Panc1 (cell line): ENCODE data around the gene ADGRV1. TPM values are rescaled to one million over a fixed set of nuclear protein-coding genes. Genes with fewer than 3 reads are reported as not detected.
"Not testable (repeated sequence)": the region's sequence is repeated elsewhere in the genome, so short reads cannot be mapped to it uniquely, and the experiment has no call there.

Source experiments
- ATAC-seq: fragments of 200-7000 bp; cut with Tn5 transposase; 2 replicates; pipeline ENCODE4 v1.9.1; 2020; ENCODE audit warnings: mild to moderate bottlenecking, moderate library complexity
- BruUV-seq: library from RNA; stranded (reverse); fragments of 400-500 nt; replicated peaks from 2 replicates; lab custom pipeline; 2021; lab: Mats Ljungman, UMichigan
- CTCF ChIA-PET: fragments of 300-600 bp; sonication (Branson Sonifier 250); formaldehyde crosslinking; loops from one replicate; lab custom pipeline; 2022; ENCODE audit warnings: antibody characterized with exemption; lab: Charles Lee
- POLR2A ChIA-PET: fragments of 300-600 bp; sonication (Branson Sonifier 250); formaldehyde crosslinking; loops from one replicate; lab custom pipeline; 2022; ENCODE audit warnings: antibody characterized with exemption; lab: Charles Lee
- DNase-seq: peaks from one replicate; pipeline ENCODE4 v3.0.0-alpha.2; 2010; ENCODE audit warnings: low read depth, low spot score
- H3K27ac ChIP-seq: 2 replicates; pipeline ENCODE4 v1.5.1; 2011; ENCODE audit warnings: mild to moderate bottlenecking, low read length, inconsistent platforms
- H3K27me3 ChIP-seq: fragments of 200-500 bp; sonication (Bioruptor generic); 2 replicates; pipeline ENCODE4 v1.6.0; 2014; ENCODE audit warnings: low read length, inconsistent platforms; ENCODE audit not compliant: control insufficient read depth, insufficient read depth
- H3K36me3 ChIP-seq: fragments of 200-500 bp; sonication (Bioruptor generic); 2 replicates; pipeline ENCODE4 v1.5.1; 2014; ENCODE audit warnings: inconsistent platforms, mild to moderate bottlenecking, low read length, moderate library complexity; ENCODE audit not compliant: control insufficient read depth, insufficient read depth
- H3K4me1 ChIP-seq: 2 replicates; pipeline ENCODE4 v1.5.1; 2011; ENCODE audit warnings: inconsistent platforms, mild to moderate bottlenecking, low read length, moderate library complexity; ENCODE audit not compliant: control insufficient read depth, insufficient read depth
- H3K4me3 ChIP-seq, 2 experiments: 2 replicates each; pipeline ENCODE4 v1.5.1; 2011 to 2012; ENCODE audit warnings: low read depth in 2 of 2, low read length in 2 of 2, mild to moderate bottlenecking in 2 of 2, inconsistent platforms in 1 of 2, moderate library complexity in 1 of 2
- H3K9me3 ChIP-seq: fragments of 200-500 bp; sonication (Bioruptor generic); 2 replicates; pipeline ENCODE4 v1.5.1; 2014; ENCODE audit warnings: low read depth, mild to moderate bottlenecking, inconsistent platforms, low read length, moderate library complexity; ENCODE audit not compliant: control insufficient read depth, insufficient read depth
- CTCF ChIP-seq: fragments of 450-650 bp; IDR thresholded peaks from 2 replicates; pipeline ENCODE4 v1.5.1; 2017; ENCODE audit warnings: mild to moderate bottlenecking
- POLR2AphosphoS5 ChIP-seq: IDR thresholded peaks from 2 replicates; pipeline ENCODE4 v1.6.1; 2012; ENCODE audit warnings: mild to moderate bottlenecking, low read depth, low read length, moderate library complexity
- SIN3A ChIP-seq: IDR thresholded peaks from 2 replicates; pipeline ENCODE4 v1.6.1; 2012; ENCODE audit warnings: low read depth, mild to moderate bottlenecking, low read length, moderate library complexity, borderline replicate concordance; ENCODE audit not compliant: insufficient read depth
- TCF7L2 ChIP-seq: IDR thresholded peaks from 2 replicates; pipeline ENCODE4 v1.6.1; 2011; ENCODE audit warnings: mild to moderate bottlenecking, low read depth, low read length, inconsistent platforms
- in situ Hi-C: cut with HindIII; loops from 2 replicates; pipeline ENCODE4 v1.10.0; 2016; ENCODE audit warnings: low sequenced_read_pairs, low pct_unique_long_range_greater_than_20kb
- intact Hi-C: fragments of 100-400 bp; cut with micrococcal nuclease; formaldehyde crosslinking; loops from one replicate; pipeline ENCODE4 v1.10.0; 2022; ENCODE audit not compliant: unreplicated experiment
- total RNA-seq: library from RNA; stranded (reverse); gene quantifications from one replicate; pipeline ENCODE4 v1.2.1, GENCODE V29; 2021; ENCODE audit not compliant: unreplicated experiment
- TF ChIP-seq, protein P1 (sequence below), 2 experiments: IDR thresholded peaks; 2 replicates each; pipeline ENCODE4 v1.6.1; 2011 to 2012; ENCODE audit warnings: low read depth in 2 of 2, control low read depth in 1 of 2, low read length in 1 of 2, mild to moderate bottlenecking in 1 of 2, moderate library complexity in 1 of 2; ENCODE audit not compliant: insufficient read depth in 1 of 2

ADGRV1 gene
- total RNA-seq, 1 experiment from 2014 or later: 0.49 TPM

DNA sequence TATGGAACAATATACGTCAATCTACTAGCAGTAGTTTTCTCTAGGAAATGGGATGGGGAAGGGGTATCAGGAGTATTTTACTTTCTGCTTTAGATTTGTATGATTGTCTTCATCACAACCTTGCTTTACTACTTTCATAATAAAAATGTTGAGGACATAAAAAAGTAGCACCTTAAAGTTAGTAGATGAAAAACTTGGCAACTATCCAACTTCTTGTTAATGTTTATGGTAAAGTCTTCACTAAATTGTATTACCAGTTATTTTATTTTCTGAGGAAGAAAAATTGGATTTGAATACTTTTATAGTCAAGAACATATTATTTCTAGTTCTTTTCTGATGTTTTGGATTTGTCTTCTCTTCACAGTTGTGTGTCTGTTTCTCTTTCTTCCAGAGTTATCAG lies 452.4 kb downstream of the ADGRV1 start:
- no peak for ATAC-seq
- no TSS peak for BruUV-seq
- in situ Hi-C loops: no loop called here
- ChIA-PET CTCF (no interaction called here), POLR2A (no interaction called here)
- H3K27me3 ChIP-seq: no peaks in the 10 kb centered on the region
- intact Hi-C loops: no loop called here
- no peaks in the 10 kb centered on the region for H3K4me1 ChIP-seq
- H3K9me3 ChIP-seq: no peaks in the 10 kb centered on the region
- H3K27ac ChIP-seq: no peak overlapping the region
- DNase-seq: no peak
- TF ChIP-seq POLR2AphosphoS5 (no peak), SIN3A (no peak)
- no peak overlapping the region for H3K4me3 ChIP-seq
- no peaks in the 10 kb centered on the region for H3K36me3 ChIP-seq

DNA sequence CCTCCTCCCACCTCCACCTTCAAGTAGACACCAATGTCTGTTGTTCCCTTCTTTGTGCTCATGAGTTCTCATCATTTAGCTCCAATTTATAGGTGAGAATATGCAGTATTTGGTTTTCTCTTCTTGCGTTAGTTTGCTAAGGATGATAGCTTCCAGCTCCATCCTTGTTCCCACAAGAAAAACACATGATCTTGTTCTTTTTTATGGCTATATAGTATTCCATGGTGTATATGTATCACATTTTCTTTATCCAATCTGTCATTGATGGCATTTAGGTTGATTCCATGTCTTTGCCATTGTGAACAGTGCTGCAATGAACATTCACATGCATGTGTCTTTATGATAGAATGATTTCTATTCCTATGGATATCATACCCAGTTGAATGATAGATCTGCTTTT lies 454.3 kb downstream of the ADGRV1 start:
- in situ Hi-C loops: not testable (repeated sequence)

GRCh38 chr5:91016322-91016721 lies 457.7 kb downstream of the ADGRV1 start:
- TF ChIP-seq POLR2AphosphoS5 (no peak), TCF7L2 (no peak), CTCF (no peak), SIN3A (no peak)
- ATAC-seq (no peak), DNase-seq (no peak)
- Histone ChIP-seq H3K4me1 (no peaks in the 10 kb centered on the region), H3K27me3 (no peaks in the 10 kb centered on the region), H3K36me3 (no peaks in the 10 kb centered on the region), H3K9me3 (no peaks in the 10 kb centered on the region), H3K4me3 (no peak overlapping the region), H3K27ac (no peak overlapping the region)
- intact Hi-C loops (no loop called here), in situ Hi-C loops (no loop called here)
- ChIA-PET POLR2A (no interaction called here), CTCF (no interaction called here)
- no TSS peak for BruUV-seq

More for the DNA sequence above, 454.3 kb downstream of the ADGRV1 start:
- DNase-seq, POLR2A ChIA-PET, ATAC-seq, CTCF ChIA-PET, intact Hi-C loops, H3K9me3 ChIP-seq, H3K36me3 ChIP-seq, BruUV-seq, H3K4me3 ChIP-seq, H3K27me3 ChIP-seq, H3K4me1 ChIP-seq, H3K27ac ChIP-seq: not testable (repeated sequence)

- DNase-seq: no peak
- ChIA-PET POLR2A (no interaction called here), CTCF (no interaction called here)
- Histone ChIP-seq H3K9me3 (no peaks in the 10 kb centered on the region), H3K36me3 (no peaks in the 10 kb centered on the region), H3K4me1 (no peaks in the 10 kb centered on the region), H3K27me3 (no peaks in the 10 kb centered on the region), H3K27ac (no peak overlapping the region), H3K4me3 (no peak overlapping the region)
- TF ChIP-seq, protein P1, sequence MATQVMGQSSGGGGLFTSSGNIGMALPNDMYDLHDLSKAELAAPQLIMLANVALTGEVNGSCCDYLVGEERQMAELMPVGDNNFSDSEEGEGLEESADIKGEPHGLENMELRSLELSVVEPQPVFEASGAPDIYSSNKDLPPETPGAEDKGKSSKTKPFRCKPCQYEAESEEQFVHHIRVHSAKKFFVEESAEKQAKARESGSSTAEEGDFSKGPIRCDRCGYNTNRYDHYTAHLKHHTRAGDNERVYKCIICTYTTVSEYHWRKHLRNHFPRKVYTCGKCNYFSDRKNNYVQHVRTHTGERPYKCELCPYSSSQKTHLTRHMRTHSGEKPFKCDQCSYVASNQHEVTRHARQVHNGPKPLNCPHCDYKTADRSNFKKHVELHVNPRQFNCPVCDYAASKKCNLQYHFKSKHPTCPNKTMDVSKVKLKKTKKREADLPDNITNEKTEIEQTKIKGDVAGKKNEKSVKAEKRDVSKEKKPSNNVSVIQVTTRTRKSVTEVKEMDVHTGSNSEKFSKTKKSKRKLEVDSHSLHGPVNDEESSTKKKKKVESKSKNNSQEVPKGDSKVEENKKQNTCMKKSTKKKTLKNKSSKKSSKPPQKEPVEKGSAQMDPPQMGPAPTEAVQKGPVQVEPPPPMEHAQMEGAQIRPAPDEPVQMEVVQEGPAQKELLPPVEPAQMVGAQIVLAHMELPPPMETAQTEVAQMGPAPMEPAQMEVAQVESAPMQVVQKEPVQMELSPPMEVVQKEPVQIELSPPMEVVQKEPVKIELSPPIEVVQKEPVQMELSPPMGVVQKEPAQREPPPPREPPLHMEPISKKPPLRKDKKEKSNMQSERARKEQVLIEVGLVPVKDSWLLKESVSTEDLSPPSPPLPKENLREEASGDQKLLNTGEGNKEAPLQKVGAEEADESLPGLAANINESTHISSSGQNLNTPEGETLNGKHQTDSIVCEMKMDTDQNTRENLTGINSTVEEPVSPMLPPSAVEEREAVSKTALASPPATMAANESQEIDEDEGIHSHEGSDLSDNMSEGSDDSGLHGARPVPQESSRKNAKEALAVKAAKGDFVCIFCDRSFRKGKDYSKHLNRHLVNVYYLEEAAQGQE (IDR thresholded peaks at IDR 0.05; ENCODE audit: insufficient read depth in 1 of 2, low read depth in 2 of 2, low read length in 1 of 2): no peak
- TF ChIP-seq SIN3A: no peak
- TF ChIP-seq POLR2AphosphoS5: no peak
- no TSS peak for BruUV-seq
- ATAC-seq: no peak
- intact Hi-C loops: no loop called here
- in situ Hi-C loops: no loop called here
These were observed 458.5 kb downstream of the ADGRV1 start for GRCh38 chr5:91016954-91017700.
